GM13976 (cell line): ENCODE data around the gene MINDY1.

ENCODE experiments used
- DNase-seq: peaks from one replicate; pipeline ENCODE4 v3.0.0; 2012; ENCODE audit warnings: low spot score
- CTCF ChIP-seq: IDR thresholded peaks from 2 replicates; pipeline ENCODE4 v1.5.1; 2012; ENCODE audit warnings: borderline replicate concordance, mild to moderate bottlenecking; ENCODE audit not compliant: insufficient read depth; ENCODE audit errors: extremely low read depth, missing control alignments, control extremely low read depth
- in situ Hi-C: fragments of 300-500 bp; cut with MboI; formaldehyde crosslinking; loops from one replicate; pipeline ENCODE4 v1.12.0; 2022; ENCODE audit warnings: low sequenced_read_pairs, mixed read lengths, inconsistent platforms; ENCODE audit not compliant: unreplicated experiment

MINDY1 gene

GRCh38 chr1:150995460-150995859 is 11.2 kb downstream of the MINDY1 start:
- in situ Hi-C loops = no loop called here
- no peak for TF ChIP-seq CTCF
- no peak for DNase-seq

- no peak for TF ChIP-seq CTCF
- no peak for DNase-seq
- in situ Hi-C loops = no loop called here
These were observed 12.5 kb downstream of the MINDY1 start for GRCh38 chr1:150994248-150994647.

- DNase-seq = no peak
- in situ Hi-C loops = no loop called here
- no peak for TF ChIP-seq CTCF
These were observed 14.1 kb downstream of the MINDY1 start for GRCh38 chr1:150992626-150993025.

GRCh38 chr1:150987924-150988323 is 18.8 kb downstream of the MINDY1 start:
- TF ChIP-seq CTCF = no peak
- no peak for DNase-seq
- in situ Hi-C loops = no loop called here

GRCh38 chr1:150985179-150985825 is 21.4 kb downstream of the MINDY1 start:
- TF ChIP-seq CTCF = no peak
- in situ Hi-C loops = no loop called here
- no peak for DNase-seq

- in situ Hi-C loops = no loop called here
- DNase-seq = peak; percentile 57
- no peak for TF ChIP-seq CTCF
These were observed 24.6 kb downstream of the MINDY1 start, which contains the start of gene ANXA9 for GRCh38 chr1:150981805-150982712. TSS of gene ANXA9 (plus strand) at chr1:150982292. CDS start at chr1:150983106, 814 bp downstream.
